ENCODE measurements around the gene DEPDC7. TPM values are rescaled to one million over a fixed set of nuclear protein-coding genes. Genes with fewer than 3 reads are reported as not detected.

DEPDC7 gene
- total and polyA plus RNA-seq, 11 donors: 0.12 to 1.0 (median 0.32) TPM; not detected in 3

- Histone ChIP-seq H3K4me1 (peaks cover 0 to 5% (median 0%) of the 10 kb centered on the region in 12 donors), H3K27me3 (no peaks in the 10 kb centered on the region), H3K36me3 (no peaks in the 10 kb centered on the region), H3K4me3 (no peak overlapping the region), H3K9me3 (no peaks in the 10 kb centered on the region), H3K27ac (no peak overlapping the region)
- TF ChIP-seq POLR2A (IDR thresholded peaks at IDR 0.05): no peak
- TF ChIP-seq, protein P1, sequence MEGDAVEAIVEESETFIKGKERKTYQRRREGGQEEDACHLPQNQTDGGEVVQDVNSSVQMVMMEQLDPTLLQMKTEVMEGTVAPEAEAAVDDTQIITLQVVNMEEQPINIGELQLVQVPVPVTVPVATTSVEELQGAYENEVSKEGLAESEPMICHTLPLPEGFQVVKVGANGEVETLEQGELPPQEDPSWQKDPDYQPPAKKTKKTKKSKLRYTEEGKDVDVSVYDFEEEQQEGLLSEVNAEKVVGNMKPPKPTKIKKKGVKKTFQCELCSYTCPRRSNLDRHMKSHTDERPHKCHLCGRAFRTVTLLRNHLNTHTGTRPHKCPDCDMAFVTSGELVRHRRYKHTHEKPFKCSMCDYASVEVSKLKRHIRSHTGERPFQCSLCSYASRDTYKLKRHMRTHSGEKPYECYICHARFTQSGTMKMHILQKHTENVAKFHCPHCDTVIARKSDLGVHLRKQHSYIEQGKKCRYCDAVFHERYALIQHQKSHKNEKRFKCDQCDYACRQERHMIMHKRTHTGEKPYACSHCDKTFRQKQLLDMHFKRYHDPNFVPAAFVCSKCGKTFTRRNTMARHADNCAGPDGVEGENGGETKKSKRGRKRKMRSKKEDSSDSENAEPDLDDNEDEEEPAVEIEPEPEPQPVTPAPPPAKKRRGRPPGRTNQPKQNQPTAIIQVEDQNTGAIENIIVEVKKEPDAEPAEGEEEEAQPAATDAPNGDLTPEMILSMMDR (IDR thresholded peaks at IDR 0.05): no peak
- ATAC-seq: no peak
- DNase-seq: no peak
- 91 to 98% (median 95%) methylated on average over 1 of the region's 1 CpG for WGBS, 4 donors
- intact Hi-C loops (cut with DNase I): loop anchor here in 3 of 10 donors (5.0 to 10.0 kb wide), 3 partner anchors 127 to 143 kb away; partner anchors contain the start of genes QSER1 (in 2 of the 3) and CSTF3 (in 1 of the 3)
These were observed 19.3 kb downstream of the DEPDC7 start for GRCh38 chr11:33035011-33035410.

DNA sequence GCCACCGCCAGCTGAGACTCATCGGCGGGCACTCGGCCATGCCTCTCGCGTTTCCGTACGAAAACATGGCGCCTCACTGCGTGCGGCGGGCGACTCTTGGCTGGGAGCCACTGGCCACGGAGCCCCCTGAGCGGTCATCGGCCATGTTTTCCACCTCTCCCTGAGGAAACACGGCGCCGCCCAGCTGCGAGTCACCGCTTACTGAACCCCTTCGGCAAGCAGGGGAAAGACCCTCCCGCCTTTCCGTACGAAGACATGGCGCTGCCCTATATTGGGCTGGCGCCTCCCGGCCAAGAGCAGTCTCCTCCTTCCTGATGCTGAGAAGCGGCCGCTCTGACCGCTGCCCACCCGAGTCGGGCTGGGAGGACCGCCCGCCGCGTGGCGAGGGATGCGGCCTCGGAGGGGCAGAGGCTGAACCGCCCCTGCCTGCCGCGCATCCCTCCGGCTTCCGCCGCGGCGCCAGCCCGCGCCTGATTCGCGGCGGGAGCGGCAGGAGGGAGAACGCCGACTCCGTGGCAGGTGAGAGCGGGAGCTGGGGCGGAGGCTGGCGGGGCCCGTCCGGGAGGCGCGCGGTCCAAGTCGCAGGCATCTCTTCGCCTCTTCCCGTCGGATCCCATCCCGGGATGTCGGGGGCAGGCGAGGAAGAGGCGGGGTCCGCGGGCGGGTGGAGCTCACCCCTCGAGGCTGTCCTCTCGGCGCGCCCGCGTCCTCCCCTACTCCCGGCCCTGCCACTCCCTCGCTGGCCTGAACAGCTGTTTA, 23.8 kb downstream of the DEPDC7 start, which contains the start of gene TCP11L1:
Gene TCP11L1, plus strand, starts transcription at position 299 of the 759 bp plus-strand sequence. CDS start 4,202 bp downstream, outside the sequence.
- Histone ChIP-seq H3K4me3 (peak within 1 kb of the TSS; percentile 70 to 99 (median 86)), H3K27ac (peak within 1 kb of the TSS; percentile 86 to 99 (median 98)), H3K36me3 (peaks cover 0 to 12% (median 6%) of the 10 kb centered on the region in 9 donors), H3K27me3 (no peaks in the 10 kb centered on the region), H3K9me3 (no peaks in the 10 kb centered on the region), H3K4me1 (peaks cover 0 to 25% (median 8%) of the 10 kb centered on the region in 12 donors)
- peak in 1 of 2 donors; percentile 39 for TF ChIP-seq POLR2A (IDR thresholded peaks at IDR 0.05)
- TF ChIP-seq, protein P1 (IDR thresholded peaks at IDR 0.05): peak in 2 of 12 donors; percentile 3 to 21
- intact Hi-C loops (cut with DNase I): loop anchor here in 3 of 10 donors (5.0 to 10.0 kb wide), 3 partner anchors 123 to 147 kb away; partner anchors contain the start of genes QSER1 (in 2 of the 3) and CSTF3 (in 1 of the 3)
- DNase-seq (peak; percentile 89 to 97 (median 94)), ATAC-seq (peak; percentile 90 to 97 (median 95))
- WGBS, 4 donors: 0 to 1% (median 0%) methylated on average over 41 to 84 of the region's 84 CpGs

- Histone ChIP-seq H3K4me3 (peak overlapping the region; percentile 70 to 99 (median 86)), H3K9me3 (no peaks in the 10 kb centered on the region), H3K36me3 (peaks cover 0 to 20% (median 7%) of the 10 kb centered on the region in 9 donors), H3K27me3 (no peaks in the 10 kb centered on the region), H3K4me1 (peaks cover 0 to 25% (median 8%) of the 10 kb centered on the region in 12 donors), H3K27ac (peak overlapping the region; percentile 86 to 99 (median 98))
- TF ChIP-seq POLR2A (IDR thresholded peaks at IDR 0.05): no peak
- TF ChIP-seq, protein P1 (IDR thresholded peaks at IDR 0.05): no peak
- WGBS, 4 donors: 5 to 8% (median 6%) methylated on average over 21 to 30 of the region's 30 CpGs
- DNase-seq: no peak
- intact Hi-C loops (cut with DNase I): no loop called here
- ATAC-seq: peak; percentile 8 to 27 (median 18)
These were observed 24.6 kb downstream of the DEPDC7 start for GRCh38 chr11:33040033-33040861.
